Measurements from ENCODE around the gene EPB41L1.

The EPB41L1 gene

GRCh38 chr20:36231331-36231730 lies 76.8 kb downstream of the EPB41L1 start:
- DNase-seq (ENCODE audit: low spot score), result no peak
- TF ChIP-seq CTCF (IDR thresholded peaks at IDR 0.05; ENCODE audit: borderline replicate concordance, control extremely low read depth, extremely low read depth, insufficient read depth, missing control alignments), result no peak
- in situ Hi-C loops (cut with MboI; ENCODE audit: low sequenced_read_pairs, unreplicated experiment), result no loop called here

GRCh38 chr20:36234771-36235320 lies 80.3 kb downstream of the EPB41L1 start:
- no peak for TF ChIP-seq CTCF (IDR thresholded peaks at IDR 0.05; ENCODE audit: borderline replicate concordance, control extremely low read depth, extremely low read depth, insufficient read depth, missing control alignments)
- no peak for DNase-seq (ENCODE audit: low spot score)
- in situ Hi-C loops (cut with MboI; ENCODE audit: low sequenced_read_pairs, unreplicated experiment), result no loop called here

GRCh38 chr20:36235892-36236785 lies 81.6 kb downstream of the EPB41L1 start, which contains the start of gene AAR2:
AAR2 (plus strand) TSS chr20:36236478; CDS start chr20:36239869, 3,391 bp downstream.
- TF ChIP-seq CTCF (IDR thresholded peaks at IDR 0.05; ENCODE audit: borderline replicate concordance, control extremely low read depth, extremely low read depth, insufficient read depth, missing control alignments), result no peak
- peak; percentile 85 for DNase-seq (ENCODE audit: low spot score)
- in situ Hi-C loops (cut with MboI; ENCODE audit: low sequenced_read_pairs, unreplicated experiment), result no loop called here

GRCh38 chr20:36236786-36237121 lies 82.2 kb downstream of the EPB41L1 start:
- in situ Hi-C loops (cut with MboI; ENCODE audit: low sequenced_read_pairs, unreplicated experiment), result no loop called here
- TF ChIP-seq CTCF (IDR thresholded peaks at IDR 0.05; ENCODE audit: borderline replicate concordance, control extremely low read depth, extremely low read depth, insufficient read depth, missing control alignments), result no peak
- DNase-seq (ENCODE audit: low spot score), result no peak

- in situ Hi-C loops (cut with MboI; ENCODE audit: low sequenced_read_pairs, unreplicated experiment), result no loop called here
- no peak for DNase-seq (ENCODE audit: low spot score)
- no peak for TF ChIP-seq CTCF (IDR thresholded peaks at IDR 0.05; ENCODE audit: borderline replicate concordance, control extremely low read depth, extremely low read depth, insufficient read depth, missing control alignments)
Observed at GRCh38 chr20:36237477-36237876, 82.9 kb downstream of the EPB41L1 start.

GRCh38 chr20:36238153-36238552 lies 83.6 kb downstream of the EPB41L1 start:
- DNase-seq (ENCODE audit: low spot score), result no peak
- TF ChIP-seq CTCF (IDR thresholded peaks at IDR 0.05; ENCODE audit: borderline replicate concordance, control extremely low read depth, extremely low read depth, insufficient read depth, missing control alignments), result no peak
- in situ Hi-C loops (cut with MboI; ENCODE audit: low sequenced_read_pairs, unreplicated experiment), result no loop called here
